Measurements from ENCODE around the gene HDAC4. TPM values are rescaled to one million over a fixed set of nuclear protein-coding genes. Genes with fewer than 3 reads are reported as not detected.

Gene HDAC4
- total and polyA plus RNA-seq, 2 experiments from 2014 or later = 8.1 to 41.8 TPM

DNA sequence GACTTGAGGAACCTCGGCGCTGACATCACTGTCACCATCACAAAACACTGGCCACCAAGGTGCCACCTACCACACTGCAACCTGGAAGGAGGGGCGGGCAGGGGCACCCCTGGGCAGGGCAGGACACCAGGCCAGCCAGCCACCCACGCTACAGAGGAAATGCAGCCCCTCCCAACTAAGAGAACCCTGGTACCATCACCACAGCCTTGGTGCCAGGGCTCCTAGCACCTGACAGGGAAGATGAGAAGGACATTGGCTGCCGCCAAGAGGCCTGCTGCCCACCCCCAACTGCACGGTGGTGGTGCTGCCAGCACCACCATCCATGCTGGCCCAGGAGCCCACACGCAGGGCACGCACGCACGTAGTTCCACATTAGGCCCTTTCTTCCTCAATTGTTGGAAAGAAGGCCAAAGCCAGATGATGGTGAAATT lies 88.7 kb downstream of the HDAC4 start:
- no peak overlapping the region for H2AFZ ChIP-seq
- H3F3A ChIP-seq (replicated peaks; ENCODE audit: low read depth) = no peaks in the 10 kb centered on the region
- DNase-seq (ENCODE audit: low spot score) = no peak
- Mint-ChIP-seq H3K4me3 (no peak overlapping the region), H3K27me3 (ENCODE audit: insufficient read depth, low read depth, poor library complexity) (peaks cover 10% of the 10 kb centered on the region), H3K4me1 (peaks cover 24% of the 10 kb centered on the region), H3K36me3 (ENCODE audit: low read depth) (peaks cover 34% of the 10 kb centered on the region), H3K27ac (no peak overlapping the region), H3K9me3 (peaks cover 23% of the 10 kb centered on the region)
- no peak overlapping the region for H3K4me3 ChIP-seq
- H3K27me3 ChIP-seq (ENCODE audit: insufficient read depth) = no peaks in the 10 kb centered on the region
- H3K4me1 ChIP-seq (ENCODE audit: insufficient read depth) = no peaks in the 10 kb centered on the region
- H3K9me2 ChIP-seq (ENCODE audit: insufficient read depth) = no peaks in the 10 kb centered on the region
- H3K36me3 ChIP-seq (ENCODE audit: insufficient read depth) = no peaks in the 10 kb centered on the region
- ATAC-seq = no peak
- TF ChIP-seq POLR2AphosphoS5 (IDR thresholded peaks at IDR 0.05; ENCODE audit: low read depth) = no peak
- no peak for TF ChIP-seq STAT1 (IDR thresholded peaks at IDR 0.05; ENCODE audit: unreplicated experiment)
- TF ChIP-seq JUNB (IDR thresholded peaks at IDR 0.05; ENCODE audit: unreplicated experiment) = no peak
- no peak for TF ChIP-seq ZNF114 (CRISPR knock-in tag; IDR thresholded peaks at IDR 0.05)
- TF ChIP-seq ZNF331 (CRISPR knock-in tag; IDR thresholded peaks at IDR 0.05; ENCODE audit: low read depth) = no peak
- TF ChIP-seq NANOG (IDR thresholded peaks at IDR 0.05; ENCODE audit: borderline replicate concordance) = no peak
- TF ChIP-seq, protein P1, sequence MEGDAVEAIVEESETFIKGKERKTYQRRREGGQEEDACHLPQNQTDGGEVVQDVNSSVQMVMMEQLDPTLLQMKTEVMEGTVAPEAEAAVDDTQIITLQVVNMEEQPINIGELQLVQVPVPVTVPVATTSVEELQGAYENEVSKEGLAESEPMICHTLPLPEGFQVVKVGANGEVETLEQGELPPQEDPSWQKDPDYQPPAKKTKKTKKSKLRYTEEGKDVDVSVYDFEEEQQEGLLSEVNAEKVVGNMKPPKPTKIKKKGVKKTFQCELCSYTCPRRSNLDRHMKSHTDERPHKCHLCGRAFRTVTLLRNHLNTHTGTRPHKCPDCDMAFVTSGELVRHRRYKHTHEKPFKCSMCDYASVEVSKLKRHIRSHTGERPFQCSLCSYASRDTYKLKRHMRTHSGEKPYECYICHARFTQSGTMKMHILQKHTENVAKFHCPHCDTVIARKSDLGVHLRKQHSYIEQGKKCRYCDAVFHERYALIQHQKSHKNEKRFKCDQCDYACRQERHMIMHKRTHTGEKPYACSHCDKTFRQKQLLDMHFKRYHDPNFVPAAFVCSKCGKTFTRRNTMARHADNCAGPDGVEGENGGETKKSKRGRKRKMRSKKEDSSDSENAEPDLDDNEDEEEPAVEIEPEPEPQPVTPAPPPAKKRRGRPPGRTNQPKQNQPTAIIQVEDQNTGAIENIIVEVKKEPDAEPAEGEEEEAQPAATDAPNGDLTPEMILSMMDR (conservative IDR thresholded peaks at IDR 0.05; ENCODE audit: low read depth in 2 of 2) = no peak
- no peak for TF ChIP-seq EZH2phosphoT487 (IDR thresholded peaks at IDR 0.05; ENCODE audit: unreplicated experiment)
- TF ChIP-seq ZNF462 (CRISPR knock-in tag; IDR thresholded peaks at IDR 0.05) = no peak
- TF ChIP-seq REST (IDR thresholded peaks at IDR 0.05; ENCODE audit: unreplicated experiment) = no peak
- no peak for TF ChIP-seq EZH2 (IDR thresholded peaks at IDR 0.05; ENCODE audit: low read depth, unreplicated experiment)
- TF ChIP-seq, protein P2, sequence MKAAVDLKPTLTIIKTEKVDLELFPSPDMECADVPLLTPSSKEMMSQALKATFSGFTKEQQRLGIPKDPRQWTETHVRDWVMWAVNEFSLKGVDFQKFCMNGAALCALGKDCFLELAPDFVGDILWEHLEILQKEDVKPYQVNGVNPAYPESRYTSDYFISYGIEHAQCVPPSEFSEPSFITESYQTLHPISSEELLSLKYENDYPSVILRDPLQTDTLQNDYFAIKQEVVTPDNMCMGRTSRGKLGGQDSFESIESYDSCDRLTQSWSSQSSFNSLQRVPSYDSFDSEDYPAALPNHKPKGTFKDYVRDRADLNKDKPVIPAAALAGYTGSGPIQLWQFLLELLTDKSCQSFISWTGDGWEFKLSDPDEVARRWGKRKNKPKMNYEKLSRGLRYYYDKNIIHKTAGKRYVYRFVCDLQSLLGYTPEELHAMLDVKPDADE (IDR thresholded peaks at IDR 0.05) = no peak
- no peak for TF ChIP-seq CREB1 (CRISPR knock-in tag; IDR thresholded peaks at IDR 0.05; ENCODE audit: low read depth)
- no peak overlapping the region for H3K27ac ChIP-seq (ENCODE audit: low read depth)
- peaks cover 85% of the 10 kb centered on the region for H3K79me2 ChIP-seq (replicated peaks; ENCODE audit: insufficient read depth)
- H4K20me1 ChIP-seq (replicated peaks; ENCODE audit: insufficient read depth) = peaks cover 7% of the 10 kb centered on the region
- H3K4me2 ChIP-seq = no peak overlapping the region

Data from GM23338 (cell line).